Suprapubic skin (tissue), 4 donors: ENCODE data around the gene ZNF281.
"Not testable (repeated sequence)": the region's sequence is repeated elsewhere in the genome, so short reads cannot be mapped to it uniquely, and the experiment has no call there.

Experiments
- CTCF ChIP-seq, 2 donors: fragments of 200-600 bp in 1 of 2; fragments of 450-650 bp in 1 of 2; sonication (generic) in 1 of 2; IDR thresholded peaks; one replicate each; pipeline ENCODE4 v1.5.1; 2016 to 2019; ENCODE audit warnings: antibody characterized with exemption in 2 of 2, mild to moderate bottlenecking in 1 of 2, moderate library complexity in 1 of 2
- EP300 ChIP-seq: sonication (generic); formaldehyde crosslinking; IDR thresholded peaks from one replicate; pipeline ENCODE4 v1.6.1; 2017; ENCODE audit warnings: antibody characterized with exemption
- POLR2A ChIP-seq, 2 donors: fragments of 450-650 bp; IDR thresholded peaks; one replicate each; pipeline ENCODE4 v1.6.1; 2017; ENCODE audit warnings: antibody characterized with exemption in 2 of 2, mild to moderate bottlenecking in 2 of 2, moderate library complexity in 2 of 2
- POLR2AphosphoS5 ChIP-seq, 3 donors: sonication (generic); formaldehyde crosslinking; IDR thresholded peaks; one replicate each; pipeline ENCODE4 v1.6.1; 2017; ENCODE audit warnings: antibody characterized with exemption in 3 of 3

- TF ChIP-seq CTCF (IDR thresholded peaks at IDR 0.05); POLR2A (IDR thresholded peaks at IDR 0.05); POLR2AphosphoS5 (IDR thresholded peaks at IDR 0.05); EP300: not testable (repeated sequence)
Observed at GRCh38 chr1:200413766-200414165, 3.9 kb upstream of the ZNF281 start.
